ENCODE results near the gene ATP9B.

Gene ATP9B

GRCh38 chr18:79274823-79275222 lies 205.6 kb downstream of the ATP9B start:
- H3K4me3 ChIP-seq (ENCODE audit: severe bottlenecking) = no peak overlapping the region
- H3K27ac ChIP-seq (ENCODE audit: poor library complexity, severe bottlenecking) = no peak overlapping the region
- no peaks in the 10 kb centered on the region for H3K4me1 ChIP-seq (ENCODE audit: insufficient read depth, poor library complexity, severe bottlenecking)
- H3K27me3 ChIP-seq (ENCODE audit: insufficient read depth, poor library complexity, severe bottlenecking) = no peaks in the 10 kb centered on the region
- ATAC-seq (ENCODE audit: low read depth) (no peak), DNase-seq (ENCODE audit: low spot score) (no peak)
- no peak for TF ChIP-seq CTCF (IDR thresholded peaks at IDR 0.05; ENCODE audit: poor library complexity, severe bottlenecking)
- H3K36me3 ChIP-seq (ENCODE audit: low read depth) = no peaks in the 10 kb centered on the region
- no peaks in the 10 kb centered on the region for H3K9me3 ChIP-seq (ENCODE audit: severe bottlenecking)

GRCh38 chr18:79275461-79275860 lies 206.3 kb downstream of the ATP9B start:
- H3K27ac ChIP-seq (ENCODE audit: poor library complexity, severe bottlenecking) = no peak overlapping the region
- TF ChIP-seq CTCF (IDR thresholded peaks at IDR 0.05; ENCODE audit: poor library complexity, severe bottlenecking) = no peak
- no peaks in the 10 kb centered on the region for H3K4me1 ChIP-seq (ENCODE audit: insufficient read depth, poor library complexity, severe bottlenecking)
- no peaks in the 10 kb centered on the region for H3K27me3 ChIP-seq (ENCODE audit: insufficient read depth, poor library complexity, severe bottlenecking)
- H3K4me3 ChIP-seq (ENCODE audit: severe bottlenecking) = no peak overlapping the region
- H3K9me3 ChIP-seq (ENCODE audit: severe bottlenecking) = no peaks in the 10 kb centered on the region
- DNase-seq (ENCODE audit: low spot score) (no peak), ATAC-seq (ENCODE audit: low read depth) (no peak)
- no peaks in the 10 kb centered on the region for H3K36me3 ChIP-seq (ENCODE audit: low read depth)

- Histone ChIP-seq H3K36me3 (ENCODE audit: low read depth) (no peaks in the 10 kb centered on the region), H3K9me3 (ENCODE audit: severe bottlenecking) (no peaks in the 10 kb centered on the region), H3K27me3 (ENCODE audit: insufficient read depth, poor library complexity, severe bottlenecking) (no peaks in the 10 kb centered on the region), H3K27ac (ENCODE audit: poor library complexity, severe bottlenecking) (no peak overlapping the region), H3K4me3 (ENCODE audit: severe bottlenecking) (no peak overlapping the region), H3K4me1 (ENCODE audit: insufficient read depth, poor library complexity, severe bottlenecking) (no peaks in the 10 kb centered on the region)
- peak; percentile 33; the same call in 1 of the 3 replicates for ATAC-seq (ENCODE audit: low read depth)
- TF ChIP-seq CTCF (IDR thresholded peaks at IDR 0.05; ENCODE audit: poor library complexity, severe bottlenecking) = no peak
- DNase-seq (ENCODE audit: low spot score) = no peak
These were observed 206.8 kb downstream of the ATP9B start for GRCh38 chr18:79275992-79276391.

GRCh38 chr18:79278896-79279295 lies 209.7 kb downstream of the ATP9B start:
- Histone ChIP-seq H3K36me3 (ENCODE audit: low read depth) (no peaks in the 10 kb centered on the region), H3K27ac (ENCODE audit: poor library complexity, severe bottlenecking) (no peak overlapping the region), H3K9me3 (ENCODE audit: severe bottlenecking) (no peaks in the 10 kb centered on the region), H3K4me3 (ENCODE audit: severe bottlenecking) (no peak overlapping the region), H3K4me1 (ENCODE audit: insufficient read depth, poor library complexity, severe bottlenecking) (no peaks in the 10 kb centered on the region), H3K27me3 (ENCODE audit: insufficient read depth, poor library complexity, severe bottlenecking) (no peaks in the 10 kb centered on the region)
- TF ChIP-seq CTCF (IDR thresholded peaks at IDR 0.05; ENCODE audit: poor library complexity, severe bottlenecking) = no peak
- no peak for ATAC-seq (ENCODE audit: low read depth)
- DNase-seq (ENCODE audit: low spot score) = no peak

- H3K4me3 ChIP-seq (ENCODE audit: severe bottlenecking) = no peak overlapping the region
- no peak overlapping the region for H3K27ac ChIP-seq (ENCODE audit: poor library complexity, severe bottlenecking)
- H3K4me1 ChIP-seq (ENCODE audit: insufficient read depth, poor library complexity, severe bottlenecking) = no peaks in the 10 kb centered on the region
- no peaks in the 10 kb centered on the region for H3K36me3 ChIP-seq (ENCODE audit: low read depth)
- H3K27me3 ChIP-seq (ENCODE audit: insufficient read depth, poor library complexity, severe bottlenecking) = no peaks in the 10 kb centered on the region
- no peak for DNase-seq (ENCODE audit: low spot score)
- H3K9me3 ChIP-seq (ENCODE audit: severe bottlenecking) = no peaks in the 10 kb centered on the region
- no peak for TF ChIP-seq CTCF (IDR thresholded peaks at IDR 0.05; ENCODE audit: poor library complexity, severe bottlenecking)
- ATAC-seq (ENCODE audit: low read depth) = no peak
These were observed 214.1 kb downstream of the ATP9B start for GRCh38 chr18:79283131-79283810.
